ENCODE results near the gene ST7.

GRCh38 chr7:116953906-116954838 is 871 bp downstream of the ST7 start:
- TF ChIP-seq, protein P1, sequence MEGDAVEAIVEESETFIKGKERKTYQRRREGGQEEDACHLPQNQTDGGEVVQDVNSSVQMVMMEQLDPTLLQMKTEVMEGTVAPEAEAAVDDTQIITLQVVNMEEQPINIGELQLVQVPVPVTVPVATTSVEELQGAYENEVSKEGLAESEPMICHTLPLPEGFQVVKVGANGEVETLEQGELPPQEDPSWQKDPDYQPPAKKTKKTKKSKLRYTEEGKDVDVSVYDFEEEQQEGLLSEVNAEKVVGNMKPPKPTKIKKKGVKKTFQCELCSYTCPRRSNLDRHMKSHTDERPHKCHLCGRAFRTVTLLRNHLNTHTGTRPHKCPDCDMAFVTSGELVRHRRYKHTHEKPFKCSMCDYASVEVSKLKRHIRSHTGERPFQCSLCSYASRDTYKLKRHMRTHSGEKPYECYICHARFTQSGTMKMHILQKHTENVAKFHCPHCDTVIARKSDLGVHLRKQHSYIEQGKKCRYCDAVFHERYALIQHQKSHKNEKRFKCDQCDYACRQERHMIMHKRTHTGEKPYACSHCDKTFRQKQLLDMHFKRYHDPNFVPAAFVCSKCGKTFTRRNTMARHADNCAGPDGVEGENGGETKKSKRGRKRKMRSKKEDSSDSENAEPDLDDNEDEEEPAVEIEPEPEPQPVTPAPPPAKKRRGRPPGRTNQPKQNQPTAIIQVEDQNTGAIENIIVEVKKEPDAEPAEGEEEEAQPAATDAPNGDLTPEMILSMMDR (IDR thresholded peaks at IDR 0.05; ENCODE audit: insufficient read depth, low read depth, low read length), result no peak
- TF ChIP-seq EZH2 (IDR thresholded peaks at IDR 0.05; ENCODE audit: insufficient read depth, low read length), result no peak
